ENCODE data around the gene ALX3. TPM values are rescaled to one million over a fixed set of nuclear protein-coding genes. Genes with fewer than 3 reads are reported as not detected.

ALX3 gene
- total RNA-seq, 2 donors from 2014 or later: not detected

DNA sequence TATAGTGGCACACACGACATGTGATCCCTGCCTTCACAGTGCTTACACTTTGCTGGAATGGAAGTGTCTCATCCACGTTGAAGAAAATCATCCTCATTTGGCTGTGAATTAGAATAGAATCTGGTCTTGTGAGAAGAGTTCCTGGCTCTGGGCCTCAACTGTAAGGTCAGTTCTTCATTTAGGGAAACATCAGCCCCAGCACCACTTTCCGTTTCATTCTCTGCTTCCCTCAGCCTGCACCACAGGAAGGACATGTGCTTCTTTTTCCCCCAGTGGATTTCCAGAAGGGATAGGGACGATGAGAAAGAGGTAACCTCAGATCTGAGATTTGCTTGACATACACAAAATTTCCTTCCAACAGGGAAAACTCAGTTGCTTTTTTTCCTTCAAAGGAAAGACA is 3.7 kb upstream of the ALX3 start:
- Histone ChIP-seq H3K27ac (no peak overlapping the region), H3K4me1 (no peaks in the 10 kb centered on the region), H3K36me3 (no peaks in the 10 kb centered on the region), H3K9me3 (no peaks in the 10 kb centered on the region), H3K9ac (ENCODE audit: low read depth in 2 of 2, low read length in 2 of 2) (no peak overlapping the region), H3K27me3 (peaks cover 31% of the 10 kb centered on the region), H3K4me3 (no peak overlapping the region)
- TF ChIP-seq CTCF (IDR thresholded peaks at IDR 0.05): no peak
- intact Hi-C loops (cut with DNase I): no loop called here
- DNase-seq: no peak

DNA sequence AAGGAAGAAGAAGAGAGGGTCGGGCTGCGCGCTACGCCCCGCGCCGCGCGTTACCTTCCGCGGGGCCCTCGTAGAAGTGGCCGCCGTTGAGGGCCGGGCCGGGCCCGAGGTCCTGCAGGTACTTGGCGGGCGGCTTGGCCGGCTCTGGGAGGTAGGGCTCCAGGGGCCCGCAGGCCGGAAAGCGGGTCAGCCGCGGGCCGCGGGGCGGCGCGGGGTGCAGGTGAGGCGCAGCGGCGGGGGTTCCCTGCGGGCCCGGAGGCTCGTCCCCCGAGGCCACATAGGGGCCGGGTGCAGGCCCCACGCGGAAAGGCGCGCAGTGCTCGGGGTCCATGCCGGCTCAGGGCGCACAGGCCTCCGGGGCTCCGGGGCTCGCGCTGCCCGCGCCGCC is 196 bp downstream of the ALX3 start:
- Histone ChIP-seq H3K27me3 (peaks cover 57% of the 10 kb centered on the region), H3K4me1 (peaks cover 4% of the 10 kb centered on the region), H3K27ac (no peak overlapping the region), H3K4me3 (no peak overlapping the region), H3K9me3 (no peaks in the 10 kb centered on the region), H3K9ac (ENCODE audit: low read depth in 2 of 2, low read length in 2 of 2) (no peak overlapping the region), H3K36me3 (no peaks in the 10 kb centered on the region)
- TF ChIP-seq CTCF (IDR thresholded peaks at IDR 0.05): no peak
- no peak for DNase-seq
- intact Hi-C loops (cut with DNase I): no loop called here

GRCh38 chr1:110069404-110070281 is 829 bp downstream of the ALX3 start:
- no peaks in the 10 kb centered on the region for H3K36me3 ChIP-seq
- H3K27me3 ChIP-seq: peaks cover 57% of the 10 kb centered on the region
- H3K9ac ChIP-seq (ENCODE audit: low read depth in 2 of 2, low read length in 2 of 2): no peak overlapping the region
- no peaks in the 10 kb centered on the region for H3K9me3 ChIP-seq
- TF ChIP-seq CTCF (IDR thresholded peaks at IDR 0.05): no peak
- DNase-seq: no peak
- intact Hi-C loops (cut with DNase I): no loop called here
- no peak overlapping the region for H3K27ac ChIP-seq
- no peak overlapping the region for H3K4me3 ChIP-seq
- peaks cover 4% of the 10 kb centered on the region for H3K4me1 ChIP-seq

GRCh38 chr1:110068646-110069403 is 1.6 kb downstream of the ALX3 start:
- H3K27me3 ChIP-seq: peaks cover 57% of the 10 kb centered on the region
- H3K9me3 ChIP-seq: no peaks in the 10 kb centered on the region
- no peak for TF ChIP-seq CTCF (IDR thresholded peaks at IDR 0.05)
- H3K27ac ChIP-seq: no peak overlapping the region
- H3K4me3 ChIP-seq: no peak overlapping the region
- no peak for DNase-seq
- H3K9ac ChIP-seq (ENCODE audit: low read depth in 2 of 2, low read length in 2 of 2): no peak overlapping the region
- intact Hi-C loops (cut with DNase I): no loop called here
- peaks cover 4% of the 10 kb centered on the region for H3K4me1 ChIP-seq
- no peaks in the 10 kb centered on the region for H3K36me3 ChIP-seq

GRCh38 chr1:110067893-110068645 is 2.4 kb downstream of the ALX3 start:
- Histone ChIP-seq H3K27ac (no peak overlapping the region), H3K36me3 (no peaks in the 10 kb centered on the region), H3K9ac (ENCODE audit: low read depth in 2 of 2, low read length in 2 of 2) (no peak overlapping the region), H3K4me3 (no peak overlapping the region), H3K4me1 (peaks cover 4% of the 10 kb centered on the region), H3K27me3 (peaks cover 57% of the 10 kb centered on the region), H3K9me3 (no peaks in the 10 kb centered on the region)
- no peak for DNase-seq
- no peak for TF ChIP-seq CTCF (IDR thresholded peaks at IDR 0.05)
- intact Hi-C loops (cut with DNase I): no loop called here
